ENCODE measurements around the gene ANKH.

Gene ANKH

DNA sequence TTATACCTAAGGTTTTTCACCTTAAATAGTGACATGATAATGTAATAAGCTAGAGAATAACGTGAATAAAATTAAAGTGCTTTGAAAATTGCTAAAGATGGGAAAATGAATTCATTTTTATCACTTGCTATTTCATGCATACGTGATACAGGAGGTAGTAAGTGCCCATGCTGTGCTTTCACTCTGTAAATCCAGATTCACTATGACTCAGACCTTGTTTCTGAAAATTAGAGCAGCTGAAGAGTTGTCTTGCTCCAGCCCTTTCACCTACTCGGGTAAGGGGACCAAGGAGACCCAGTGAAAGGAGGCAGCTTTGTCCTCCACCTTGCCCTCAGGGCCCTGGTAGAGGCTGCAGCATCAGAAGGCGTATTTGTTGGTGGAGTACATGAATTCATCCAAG is 87.9 kb downstream of the ANKH start:
- no peak for DNase-seq

DNA sequence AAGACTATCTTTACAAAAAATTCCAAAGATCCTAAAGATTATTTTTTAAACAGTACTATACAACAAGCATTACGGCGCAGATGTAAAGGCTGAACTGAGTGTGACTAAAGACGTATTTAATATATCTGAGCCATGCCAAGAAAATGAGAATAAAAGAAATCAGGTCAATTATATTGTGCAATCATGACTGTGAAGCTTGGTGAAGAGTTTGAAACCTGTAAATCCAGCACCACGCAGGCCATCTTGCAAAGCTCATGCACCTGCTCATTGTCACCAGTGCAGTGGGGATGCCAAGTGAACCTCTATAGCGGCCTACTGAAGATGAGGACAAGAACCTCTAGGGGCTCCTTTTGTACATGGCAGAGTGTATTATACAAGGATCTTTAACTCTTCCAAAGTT is 89.0 kb downstream of the ANKH start:
- no peak for DNase-seq

DNA sequence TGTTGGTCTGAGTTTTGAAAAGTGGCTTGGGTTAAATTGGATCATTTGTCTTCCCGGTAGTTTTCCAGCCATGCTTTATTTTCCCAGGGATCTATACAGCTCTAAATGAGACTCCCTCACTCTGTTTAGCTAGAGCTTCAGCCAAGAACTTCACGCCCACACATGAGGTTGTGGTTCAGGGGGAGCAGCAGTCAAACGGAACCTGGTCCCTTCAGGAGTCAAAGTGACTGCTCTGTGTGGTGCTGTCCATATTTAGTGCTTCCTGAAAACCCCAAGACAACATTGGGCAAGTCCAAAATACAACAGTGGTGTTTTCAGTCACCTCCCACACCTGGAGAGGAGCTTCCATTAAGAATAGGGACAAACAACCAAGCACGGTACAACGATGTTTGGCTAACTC is 90.5 kb downstream of the ANKH start:
- no peak for DNase-seq

DNA sequence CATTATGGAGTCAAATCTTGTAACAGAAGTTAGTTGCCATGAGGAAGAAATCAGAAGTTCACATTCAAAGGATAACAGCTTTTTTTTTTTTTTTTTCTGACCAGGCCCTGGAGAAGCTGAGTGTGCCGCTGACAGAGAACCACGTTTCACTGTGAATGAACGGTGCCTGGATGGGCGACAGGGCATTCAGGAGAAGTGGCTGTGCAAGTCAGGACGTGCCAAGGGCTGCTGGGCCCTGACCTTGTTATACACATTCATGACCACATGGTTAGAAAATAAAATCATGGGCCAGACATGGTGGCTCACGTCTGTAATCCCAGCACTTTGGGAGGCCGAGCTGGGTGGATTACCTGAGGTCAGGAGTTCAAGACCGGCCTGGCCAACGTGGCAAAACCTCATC is 91.6 kb downstream of the ANKH start:
- no peak for DNase-seq

DNA sequence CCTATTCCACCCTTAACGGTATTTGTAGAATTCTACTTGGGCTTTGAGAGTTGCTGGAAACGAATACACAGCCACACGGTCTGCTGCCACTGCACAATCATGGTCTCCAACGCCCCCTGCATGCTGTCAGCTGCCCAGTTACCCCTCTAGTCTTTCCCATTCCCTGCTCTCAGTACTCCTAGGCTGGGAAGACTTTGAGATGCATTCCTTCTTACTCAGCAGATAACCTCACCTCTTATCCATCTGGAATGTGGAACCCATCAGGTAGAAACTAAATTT is 92.8 kb downstream of the ANKH start:
- no peak for DNase-seq

DNA sequence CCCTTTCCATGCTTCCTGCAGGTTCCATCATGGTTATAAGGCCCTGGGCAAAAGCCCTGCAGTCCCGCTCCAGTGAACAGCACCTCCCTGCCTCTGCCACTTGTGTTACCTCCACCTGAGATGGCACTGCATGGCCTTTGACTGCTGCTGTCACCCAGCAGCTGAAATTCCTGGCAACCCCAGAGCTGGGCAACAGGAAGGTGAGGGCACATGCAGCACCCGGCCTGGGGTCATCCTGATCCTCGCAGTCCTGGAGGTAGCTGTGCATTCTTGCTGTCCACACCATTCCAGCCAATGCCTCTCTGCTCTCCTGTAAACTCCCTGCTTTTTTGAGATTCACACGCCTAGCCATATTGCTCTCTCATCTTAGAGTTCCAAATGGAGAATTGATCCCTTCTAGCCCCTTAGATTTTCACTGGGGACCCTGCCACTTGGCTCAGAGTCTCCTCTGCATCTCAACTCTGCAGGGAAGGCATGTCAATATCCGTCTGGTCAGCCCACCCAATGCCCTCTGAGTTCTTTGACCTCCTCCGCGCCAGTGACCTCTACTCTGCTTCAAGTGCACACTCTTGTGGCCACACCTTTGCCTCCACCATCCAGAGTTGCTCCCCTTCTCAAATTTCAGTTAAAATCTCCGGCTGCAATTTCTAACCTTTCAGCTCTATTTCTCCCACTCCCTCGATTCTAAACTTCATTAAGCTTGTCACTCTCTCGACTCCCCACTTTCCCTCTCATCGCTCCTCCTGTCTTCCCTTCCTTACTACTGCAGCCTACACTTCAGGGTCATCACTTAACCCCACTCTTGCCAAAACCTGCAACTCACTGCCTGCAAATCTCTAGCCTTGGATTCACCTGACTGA is 93.4 kb downstream of the ANKH start:
- no peak for DNase-seq

DNA sequence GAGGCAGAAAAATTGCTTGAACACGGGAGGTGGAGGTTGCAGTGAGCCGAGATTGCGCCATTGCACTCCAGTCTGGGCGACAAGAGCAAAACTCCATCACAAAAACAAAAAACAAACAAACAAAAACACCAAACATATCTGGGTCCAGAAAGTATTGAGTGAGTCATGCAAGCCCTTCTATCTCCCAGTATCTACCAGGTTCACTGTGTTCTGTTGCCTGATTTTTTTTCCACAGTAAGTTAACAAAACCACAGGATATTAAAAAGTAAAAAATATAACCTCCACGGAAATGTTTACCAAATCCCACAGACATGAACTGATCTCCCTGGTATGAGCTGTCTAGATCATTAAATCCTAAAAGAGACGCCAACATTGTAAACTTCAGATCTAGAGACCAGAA is 94.4 kb downstream of the ANKH start:
- DNase-seq = no peak

DNA sequence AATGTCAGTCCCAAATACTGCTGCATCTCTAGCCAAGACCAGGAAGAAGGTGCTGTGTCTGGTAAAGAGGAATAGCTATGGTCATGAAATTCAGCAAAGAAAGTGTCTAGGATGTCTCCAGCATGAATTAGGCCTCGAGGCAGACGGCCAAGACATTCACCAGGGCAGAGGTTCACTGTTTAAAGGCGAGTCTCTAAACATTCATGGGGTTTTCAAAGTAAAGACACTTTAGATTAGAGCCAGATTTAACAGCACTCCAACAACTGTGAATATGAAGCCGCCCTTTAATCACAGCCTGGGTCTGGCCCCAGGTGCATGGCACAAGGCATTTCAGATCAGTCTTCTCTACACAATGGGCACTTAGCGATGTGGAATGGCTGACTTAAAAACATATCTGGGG is 95.0 kb downstream of the ANKH start:
- no peak for DNase-seq

DNA sequence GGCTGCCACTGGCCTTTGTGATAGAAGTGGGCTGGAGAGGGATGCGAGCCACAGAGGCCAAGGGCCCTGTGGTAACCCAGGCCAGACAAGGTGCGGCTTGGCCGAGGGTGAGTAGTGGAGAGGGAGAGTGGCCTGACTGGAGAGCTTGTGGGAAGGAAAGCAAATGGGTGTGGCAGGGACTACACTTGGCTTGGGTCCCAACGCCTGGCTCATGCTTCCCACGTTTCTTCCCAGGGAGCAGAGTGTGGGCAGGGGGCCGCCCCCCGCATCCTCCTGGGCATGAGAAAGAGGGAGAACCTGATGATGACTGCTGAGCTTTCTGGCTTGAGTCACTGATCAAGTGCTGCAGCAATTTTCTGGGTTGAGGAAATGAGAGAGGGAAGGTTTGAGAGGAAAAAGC is 95.7 kb downstream of the ANKH start:
- DNase-seq = no peak

DNA sequence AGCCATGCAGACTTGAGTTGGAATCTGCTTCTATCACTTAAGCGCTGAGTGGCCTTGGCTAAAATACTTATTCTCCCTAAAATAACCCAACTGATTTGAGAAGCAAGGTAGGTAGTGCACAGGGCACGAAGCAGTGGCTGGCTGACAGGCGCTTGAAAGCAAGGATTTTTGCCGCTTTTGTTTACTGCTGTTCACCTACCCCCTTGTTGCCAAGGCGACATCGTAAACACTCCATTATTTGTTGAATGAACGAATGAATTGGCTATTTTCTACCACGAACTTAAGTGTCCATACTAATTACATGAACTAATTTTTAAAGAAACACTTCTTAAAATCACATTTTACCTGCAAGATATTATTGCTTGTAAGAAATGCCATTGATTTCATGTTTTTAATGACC is 98.0 kb downstream of the ANKH start:
- DNase-seq = no peak

DNA sequence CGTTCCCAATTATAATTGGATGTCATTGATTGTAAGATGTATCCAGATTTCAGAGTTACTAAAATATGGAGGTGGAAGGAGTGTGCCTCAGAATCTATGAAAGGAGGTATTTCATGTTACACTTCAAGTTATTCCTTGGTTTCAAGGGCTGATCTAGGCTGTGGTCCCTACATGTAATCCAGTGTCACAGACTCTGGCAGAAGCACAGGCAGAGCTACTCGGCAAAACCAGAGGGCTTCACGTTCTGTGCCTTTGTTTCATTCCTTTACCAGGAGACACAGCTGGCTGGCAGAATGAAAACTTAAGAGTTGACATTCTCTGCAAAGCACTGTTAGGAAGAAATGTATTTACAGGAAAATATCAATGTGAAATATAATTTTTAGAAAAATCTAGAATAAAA is 99.6 kb downstream of the ANKH start:
- DNase-seq = no peak

DNA sequence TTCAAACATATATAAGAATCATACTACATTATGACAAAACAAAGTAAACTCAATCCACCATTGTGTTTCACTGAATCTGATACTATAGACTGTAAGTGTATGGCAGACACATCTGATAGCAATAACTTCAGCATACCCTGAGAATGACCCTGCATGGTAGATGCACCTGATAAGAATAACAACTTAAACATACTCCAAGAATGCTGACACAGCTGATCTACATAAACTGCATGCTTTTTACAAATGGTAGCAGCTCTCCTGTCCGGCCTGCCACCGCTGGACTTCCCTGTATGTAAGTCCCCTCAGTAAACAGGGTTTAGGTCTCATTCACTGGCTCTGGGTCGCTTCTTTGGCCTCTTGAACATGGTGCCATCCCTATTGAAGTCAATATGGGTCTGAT is 100.4 kb downstream of the ANKH start:
- DNase-seq = no peak

DNA sequence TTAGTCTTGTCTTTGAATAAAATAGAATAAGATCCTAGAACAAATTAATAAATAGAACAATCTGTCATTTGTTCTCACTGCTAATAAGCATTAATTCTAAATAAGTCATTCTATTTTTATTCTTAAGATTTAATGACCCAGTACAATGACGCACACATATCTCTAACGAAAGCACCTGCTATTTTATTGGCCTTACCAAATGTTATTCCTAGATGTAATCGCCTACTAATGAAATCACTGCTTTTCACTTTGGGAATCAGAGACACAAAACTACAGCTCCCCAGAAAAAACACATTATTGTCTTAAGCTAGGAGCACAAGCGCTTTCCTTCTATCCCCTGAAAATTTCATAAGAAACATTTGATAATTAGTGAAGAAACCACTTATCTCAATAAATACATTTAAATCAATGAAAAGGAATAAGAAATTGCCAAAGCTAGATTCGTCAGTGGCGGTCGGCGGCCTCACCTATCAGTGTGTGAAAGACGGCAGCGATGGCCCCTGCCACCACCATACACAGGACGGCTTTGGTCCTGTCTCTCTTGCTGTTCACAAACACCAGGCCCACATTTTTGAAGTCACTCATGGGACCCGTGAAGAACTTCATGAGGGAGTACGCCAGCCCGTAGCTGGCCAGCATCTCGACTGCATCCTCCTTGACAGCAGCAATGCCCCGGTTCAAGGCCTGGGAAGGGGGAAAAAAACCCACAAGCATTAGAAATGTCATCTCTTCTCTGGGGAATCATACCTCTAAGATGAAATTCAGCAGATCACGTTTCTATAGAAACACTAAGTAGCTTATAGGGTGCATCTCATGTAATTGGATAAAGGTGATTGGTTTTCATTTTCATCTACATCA is 102.8 kb downstream of the ANKH start:
- no peak for DNase-seq

DNA sequence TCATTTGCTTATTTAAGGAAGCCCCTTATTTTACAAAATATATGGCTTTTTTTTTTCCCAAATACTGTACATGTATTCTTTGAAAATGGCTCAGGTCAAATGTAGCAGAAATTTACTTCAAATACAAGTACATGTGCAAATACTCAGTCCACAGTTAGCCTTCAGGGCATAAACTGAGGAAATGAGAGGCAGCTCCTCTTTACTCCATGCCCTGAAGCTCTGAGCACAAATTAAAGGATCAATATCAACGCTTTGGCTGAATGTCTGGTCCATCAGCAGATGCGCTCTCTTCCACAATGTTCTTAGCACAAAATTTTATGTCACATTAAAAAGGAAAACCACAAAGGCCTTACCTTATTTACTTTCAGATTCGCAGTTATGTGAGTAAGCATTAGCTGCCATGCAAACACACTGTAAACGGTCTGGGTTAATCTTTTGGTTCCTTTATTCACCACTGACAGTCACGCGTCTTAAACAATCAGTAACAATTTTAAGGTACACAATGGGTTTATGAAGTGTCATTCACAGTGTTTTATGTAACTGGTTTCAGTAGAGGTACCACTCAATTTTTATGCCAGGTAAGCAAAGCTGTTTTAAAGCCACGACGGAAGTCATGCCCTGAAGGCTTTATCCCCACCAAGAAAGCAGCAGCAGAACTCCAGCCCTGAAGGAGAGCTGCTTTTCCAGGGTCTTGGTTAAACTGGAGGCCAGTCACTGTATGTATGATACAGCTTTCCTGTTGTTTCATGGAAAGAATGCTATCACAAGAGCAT is 103.7 kb downstream of the ANKH start:
- no peak for DNase-seq

DNA sequence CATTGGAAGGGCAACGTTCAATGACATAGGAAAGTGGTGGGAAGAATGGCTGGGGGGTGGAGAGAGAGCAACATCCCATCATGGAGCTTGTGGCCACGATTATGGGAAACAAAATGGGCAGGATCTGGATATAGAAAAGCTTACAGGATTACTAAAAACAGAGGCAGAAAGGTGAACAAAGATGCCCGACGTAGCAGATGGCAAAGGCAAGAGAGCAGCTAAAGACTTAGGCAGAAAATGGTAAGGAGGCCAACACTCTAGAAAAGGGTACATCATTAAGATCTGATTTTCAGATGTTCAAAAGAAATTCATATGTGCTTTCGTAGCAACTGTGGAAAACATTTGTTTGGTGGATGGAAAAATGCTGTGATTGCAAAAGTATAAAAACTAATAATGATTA is 104.5 kb downstream of the ANKH start:
- DNase-seq = no peak

DNA sequence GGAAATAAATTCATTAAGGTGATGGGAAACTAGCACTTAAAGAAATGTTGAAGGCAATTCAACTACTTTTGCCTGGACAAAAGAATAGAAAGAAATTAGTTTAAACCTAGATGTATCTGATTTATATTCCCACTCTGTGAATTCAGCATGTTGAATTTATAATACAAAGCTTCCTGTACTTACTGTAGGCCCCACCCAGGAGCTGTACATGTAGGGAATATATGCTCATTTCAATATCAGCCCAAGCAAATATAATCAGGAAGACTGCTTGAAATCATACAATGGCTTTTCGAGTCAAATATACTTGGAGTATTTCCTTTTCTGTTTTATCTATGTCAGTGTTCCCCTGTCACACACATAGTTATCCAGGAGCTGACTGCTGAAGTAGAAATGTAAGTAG is 105.0 kb downstream of the ANKH start:
- no peak for DNase-seq

DNA sequence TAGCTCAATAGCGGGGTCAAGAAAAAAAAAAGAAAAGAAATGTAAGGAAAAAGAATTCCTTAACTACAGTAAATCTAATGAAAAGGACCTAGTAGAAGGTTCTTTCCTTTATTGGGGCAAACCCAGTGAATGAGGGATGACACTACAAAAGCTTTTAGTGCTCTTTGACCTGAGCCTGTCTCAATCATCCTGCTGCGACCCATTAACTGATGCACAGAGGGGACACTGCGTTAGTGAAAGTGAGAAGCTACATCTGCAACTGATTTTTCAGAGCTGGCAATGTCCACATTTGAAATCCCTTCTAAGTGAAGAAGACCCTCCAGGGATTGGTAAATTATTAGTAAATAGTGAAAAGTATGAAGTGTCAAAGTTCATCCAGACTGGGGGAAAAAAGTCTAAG is 106.0 kb downstream of the ANKH start:
- no peak for DNase-seq

DNA sequence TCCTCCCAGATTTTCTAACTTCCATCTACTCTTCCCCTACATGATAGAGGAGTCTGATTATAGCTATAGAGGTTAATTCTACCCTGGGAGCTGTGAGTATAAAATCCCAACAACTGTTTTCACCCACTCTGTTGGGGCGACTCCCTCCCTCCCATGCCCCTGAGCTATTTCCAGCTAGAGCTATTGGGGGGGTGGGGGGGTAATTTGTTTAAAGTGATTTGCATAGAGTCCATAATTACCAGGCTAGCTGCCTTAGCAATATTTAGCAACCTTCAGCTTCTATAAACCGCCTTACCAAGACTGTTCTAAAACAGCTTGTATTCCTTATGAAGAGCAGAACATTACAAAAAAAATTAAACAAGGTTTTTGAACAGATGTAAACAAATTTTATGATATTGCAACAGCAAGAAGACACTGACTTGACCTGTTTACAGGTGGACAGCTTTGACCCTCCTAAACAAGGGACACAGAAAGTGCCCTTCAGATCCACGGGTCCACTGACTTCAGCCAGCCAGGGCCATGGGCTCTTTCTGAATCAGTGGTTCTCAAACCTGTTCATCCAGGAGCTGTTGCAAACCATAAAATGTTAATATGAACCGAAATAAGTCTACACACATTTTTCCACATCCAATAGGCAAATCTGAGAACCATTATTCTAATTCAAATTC is 108.9 kb downstream of the ANKH start:
- DNase-seq = no peak

DNA sequence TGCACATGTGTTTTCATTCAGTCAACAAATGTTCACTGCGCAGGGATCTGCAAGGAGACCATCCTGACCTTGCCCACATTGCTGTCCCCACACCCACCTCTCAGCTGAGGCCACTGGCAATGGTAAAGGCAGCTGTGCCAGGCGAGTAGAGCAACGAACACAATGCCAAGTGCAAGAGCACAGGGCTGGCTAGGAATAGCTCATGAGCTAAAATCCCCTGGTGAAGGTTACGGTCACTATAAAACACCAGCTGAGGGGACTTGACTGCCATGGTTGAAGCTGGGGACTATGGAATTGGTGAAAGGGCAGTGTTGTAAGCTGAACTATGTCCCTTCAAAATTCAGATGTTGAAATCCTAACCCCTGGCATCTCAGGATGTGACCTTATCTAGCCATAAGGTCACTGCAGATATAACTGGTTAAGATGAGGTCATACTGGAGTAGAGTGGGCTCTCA is 111.0 kb downstream of the ANKH start:
- no peak for DNase-seq

DNA sequence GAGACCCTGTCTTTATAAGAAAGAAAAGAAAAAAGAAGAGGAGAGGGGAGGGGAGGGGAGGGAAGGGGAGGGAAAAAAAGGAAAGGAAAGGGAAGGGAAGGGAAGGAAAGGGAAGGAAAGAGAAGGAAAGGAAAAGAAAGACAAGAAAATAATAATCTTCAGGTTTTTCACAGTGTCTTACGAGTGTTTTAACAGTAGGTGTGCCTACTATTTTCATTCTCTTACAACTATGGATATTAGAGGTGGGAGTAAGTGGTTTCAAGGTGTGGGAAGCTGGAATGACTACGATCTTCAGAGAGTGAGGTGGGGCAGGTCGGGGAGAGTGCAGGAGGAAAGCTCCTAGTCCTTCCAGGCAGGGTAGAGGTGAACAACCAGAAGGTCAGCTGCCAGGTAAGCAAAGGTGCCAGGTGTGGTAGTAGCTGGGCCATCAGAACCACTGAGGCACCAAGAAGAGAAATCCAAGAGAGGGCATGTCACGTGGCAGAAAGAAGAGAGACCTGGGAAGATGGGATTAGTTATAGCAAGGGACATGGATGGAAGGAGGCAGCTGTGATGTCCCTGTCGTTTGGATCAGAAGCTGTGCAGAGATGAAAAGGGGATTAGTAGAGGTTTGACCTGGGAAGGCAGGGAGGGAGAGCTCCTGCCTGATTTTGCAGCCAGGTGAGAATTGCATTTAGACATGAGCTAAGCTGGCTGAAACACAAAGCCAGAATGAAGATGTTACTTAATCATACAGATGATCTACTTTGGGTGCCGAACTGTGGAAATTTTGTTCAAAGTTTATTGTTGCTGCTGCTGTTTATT is 111.6 kb downstream of the ANKH start:
- no peak for DNase-seq

DNA sequence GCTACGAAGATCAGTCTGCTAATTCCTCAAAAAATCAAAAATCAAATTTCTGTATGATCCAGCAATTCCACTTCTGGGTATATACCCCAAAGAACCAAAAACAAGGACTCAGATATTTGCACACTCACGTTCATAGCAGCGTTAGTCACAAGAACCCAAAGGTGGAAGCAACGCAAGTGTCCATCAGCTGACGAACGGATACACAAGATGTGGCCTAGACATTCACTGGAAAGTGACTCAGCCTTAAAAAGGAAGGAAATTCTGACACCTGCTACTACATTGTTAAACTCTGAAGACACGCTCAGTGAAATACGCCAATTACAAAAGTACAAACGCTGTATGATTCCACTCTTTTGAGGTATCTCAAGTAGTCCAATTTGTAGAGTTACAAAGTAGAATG is 113.7 kb downstream of the ANKH start:
- no peak for DNase-seq

DNA sequence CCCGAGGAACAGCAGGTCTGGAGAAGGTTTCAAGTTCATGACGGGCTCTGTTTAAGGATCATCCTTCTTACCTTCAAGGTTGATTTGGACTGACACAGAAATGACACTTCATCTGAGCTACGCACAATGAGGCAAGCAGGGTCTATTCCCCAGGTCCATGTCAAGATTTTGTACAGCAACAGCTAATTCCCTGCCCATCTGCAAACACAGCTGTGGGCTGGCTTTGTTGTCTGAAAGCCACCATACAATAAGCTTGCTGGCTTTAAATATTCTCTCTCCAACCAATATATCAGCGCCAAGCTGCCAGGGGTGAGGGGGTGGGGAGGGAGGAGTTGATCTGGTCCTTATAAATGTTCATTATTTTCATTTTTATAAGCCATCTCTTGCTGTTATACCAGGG is 115.1 kb downstream of the ANKH start:
- no peak for DNase-seq
